Measurements from ENCODE around the gene TBC1D23. TPM values are rescaled to one million over a fixed set of nuclear protein-coding genes. Genes with fewer than 3 reads are reported as not detected.

TBC1D23 gene
- total and polyA plus RNA-seq, 2 of the 13 experiments (the other 11 are each of a cell fraction or from before 2014, with no cell fraction given): 28.7 to 35.4 TPM

DNA sequence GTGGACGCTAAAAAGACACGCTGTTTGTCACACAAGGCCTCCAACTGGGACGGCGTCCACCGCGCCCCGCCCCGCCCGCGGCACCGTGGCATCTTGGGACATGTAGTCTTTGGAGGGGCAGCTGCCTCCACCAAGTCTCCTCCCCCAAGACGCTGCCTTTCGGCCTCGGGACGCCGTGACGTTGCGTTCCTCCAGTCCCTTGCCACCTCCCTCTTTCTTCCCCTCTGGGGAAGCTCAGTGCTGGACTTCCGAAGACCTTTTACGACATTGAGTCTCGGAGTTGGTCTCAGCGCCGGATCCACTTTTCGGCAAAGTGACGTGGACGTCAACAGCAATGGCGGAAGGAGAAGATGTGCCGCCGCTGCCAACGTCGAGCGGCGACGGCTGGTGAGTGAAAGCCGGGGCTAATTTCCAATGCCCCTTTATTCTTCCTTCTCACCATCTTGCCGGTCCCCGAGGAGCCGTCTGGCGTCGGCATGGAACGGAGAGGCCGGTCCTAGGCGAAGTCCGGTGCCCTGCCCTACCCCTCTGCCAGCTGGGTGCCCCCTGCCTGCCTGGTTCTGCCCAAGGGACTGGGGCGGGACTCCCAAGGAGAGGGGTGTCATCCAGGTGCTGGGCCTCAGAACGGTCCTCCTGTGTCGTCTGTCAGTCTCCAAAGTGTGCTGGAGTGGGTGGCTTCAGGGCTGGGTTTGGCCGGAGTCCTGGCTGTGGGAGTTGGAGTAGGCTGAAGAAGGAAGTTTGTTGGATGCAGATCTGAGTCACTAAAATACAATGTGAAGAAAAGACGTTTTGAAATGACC lies at the start of gene TBC1D23 (continued):
- TF ChIP-seq NCOA1 (CRISPR knock-in tag; IDR thresholded peaks at IDR 0.05) (no peak), ZMYM4 (CRISPR knock-in tag; IDR thresholded peaks at IDR 0.05) (peak; percentile 92), ZNF333 (CRISPR knock-in tag; IDR thresholded peaks at IDR 0.05; ENCODE audit: borderline replicate concordance) (peak; percentile 96), POLR2AphosphoS5 (IDR thresholded peaks at IDR 0.05; ENCODE audit: low read depth, low read length) (0 out of 2 replicates have a peak, but pooled peaks have one; percentile 44), ZSCAN12 (CRISPR knock-in tag; IDR thresholded peaks at IDR 0.05) (0 out of 2 replicates have a peak, but pooled peaks have one; percentile 55), ZNF367 (CRISPR knock-in tag; IDR thresholded peaks at IDR 0.05; ENCODE audit: borderline replicate concordance) (peak; percentile 30; the same call in 1 of the 2 replicates), RXRB (CRISPR knock-in tag; IDR thresholded peaks at IDR 0.05; ENCODE audit: borderline replicate concordance) (peak; percentile 7), NFE2L1 (CRISPR knock-in tag; IDR thresholded peaks at IDR 0.05; ENCODE audit: borderline replicate concordance) (no peak), ZFX (CRISPR knock-in tag; IDR thresholded peaks at IDR 0.05; ENCODE audit: low read depth) (peak; percentile 98), ZNF564 (CRISPR knock-in tag; IDR thresholded peaks at IDR 0.05) (0 out of 2 replicates have a peak, but pooled peaks have one; percentile 23), FIP1L1 (IDR thresholded peaks at IDR 0.05; ENCODE audit: borderline replicate concordance, insufficient read depth, low read depth, low read length) (0 out of 2 replicates have a peak, but pooled peaks have one; percentile 67), ZNF251 (CRISPR knock-in tag; IDR thresholded peaks at IDR 0.05) (no peak), MAZ (IDR thresholded peaks at IDR 0.05; ENCODE audit: borderline replicate concordance, low read depth, low read length) (peak; percentile 88), MAZ (CRISPR knock-in tag; IDR thresholded peaks at IDR 0.05; ENCODE audit: low read depth) (peak; percentile 69; the same call in 1 of the 2 replicates), SCMH1 (CRISPR knock-in tag; IDR thresholded peaks at IDR 0.05; ENCODE audit: borderline replicate concordance) (no peak), ATF1 (CRISPR knock-in tag; IDR thresholded peaks at IDR 0.05) (peak; percentile 94)
- TF ChIP-seq, protein P1, sequence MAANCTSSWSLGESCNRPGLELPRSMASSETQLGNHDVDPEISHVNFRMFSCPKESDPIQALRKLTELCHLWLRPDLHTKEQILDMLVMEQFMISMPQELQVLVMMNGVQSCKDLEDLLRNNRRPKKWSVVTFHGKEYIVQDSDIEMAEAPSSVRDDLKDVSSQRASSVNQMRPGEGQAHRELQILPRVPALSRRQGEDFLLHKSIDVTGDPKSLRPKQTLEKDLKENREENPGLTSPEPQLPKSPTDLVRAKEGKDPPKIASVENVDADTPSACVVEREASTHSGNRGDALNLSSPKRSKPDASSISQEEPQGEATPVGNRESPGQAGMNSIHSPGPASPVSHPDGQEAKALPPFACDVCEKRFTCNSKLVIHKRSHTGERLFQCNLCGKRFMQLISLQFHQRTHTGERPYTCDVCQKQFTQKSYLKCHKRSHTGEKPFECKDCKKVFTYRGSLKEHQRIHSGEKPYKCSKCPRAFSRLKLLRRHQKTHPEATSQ (CRISPR knock-in tag; IDR thresholded peaks at IDR 0.05; ENCODE audit: borderline replicate concordance): peak; percentile 23; the same call in 1 of the 2 replicates
- TF ChIP-seq, protein P2, sequence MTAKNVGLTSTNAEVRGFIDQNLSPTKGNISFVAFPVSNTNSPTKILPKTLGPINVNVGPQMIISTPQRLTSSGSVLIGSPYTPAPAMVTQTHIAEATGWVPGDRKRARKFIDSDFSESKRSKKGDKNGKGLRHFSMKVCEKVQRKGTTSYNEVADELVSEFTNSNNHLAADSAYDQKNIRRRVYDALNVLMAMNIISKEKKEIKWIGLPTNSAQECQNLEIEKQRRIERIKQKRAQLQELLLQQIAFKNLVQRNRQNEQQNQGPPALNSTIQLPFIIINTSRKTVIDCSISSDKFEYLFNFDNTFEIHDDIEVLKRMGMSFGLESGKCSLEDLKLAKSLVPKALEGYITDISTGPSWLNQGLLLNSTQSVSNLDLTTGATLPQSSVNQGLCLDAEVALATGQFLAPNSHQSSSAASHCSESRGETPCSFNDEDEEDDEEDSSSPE (CRISPR knock-in tag; IDR thresholded peaks at IDR 0.05): peak; percentile 78
- TF ChIP-seq, protein P3, sequence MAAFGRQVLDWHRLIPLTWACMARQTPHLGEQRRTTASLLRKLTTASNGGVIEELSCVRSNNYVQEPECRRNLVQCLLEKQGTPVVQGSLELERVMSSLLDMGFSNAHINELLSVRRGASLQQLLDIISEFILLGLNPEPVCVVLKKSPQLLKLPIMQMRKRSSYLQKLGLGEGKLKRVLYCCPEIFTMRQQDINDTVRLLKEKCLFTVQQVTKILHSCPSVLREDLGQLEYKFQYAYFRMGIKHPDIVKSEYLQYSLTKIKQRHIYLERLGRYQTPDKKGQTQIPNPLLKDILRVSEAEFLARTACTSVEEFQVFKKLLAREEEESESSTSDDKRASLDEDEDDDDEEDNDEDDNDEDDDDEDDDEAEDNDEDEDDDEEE (CRISPR knock-in tag; IDR thresholded peaks at IDR 0.05): peak; percentile 72; the same call in 1 of the 2 replicates
- TF ChIP-seq, protein P4, sequence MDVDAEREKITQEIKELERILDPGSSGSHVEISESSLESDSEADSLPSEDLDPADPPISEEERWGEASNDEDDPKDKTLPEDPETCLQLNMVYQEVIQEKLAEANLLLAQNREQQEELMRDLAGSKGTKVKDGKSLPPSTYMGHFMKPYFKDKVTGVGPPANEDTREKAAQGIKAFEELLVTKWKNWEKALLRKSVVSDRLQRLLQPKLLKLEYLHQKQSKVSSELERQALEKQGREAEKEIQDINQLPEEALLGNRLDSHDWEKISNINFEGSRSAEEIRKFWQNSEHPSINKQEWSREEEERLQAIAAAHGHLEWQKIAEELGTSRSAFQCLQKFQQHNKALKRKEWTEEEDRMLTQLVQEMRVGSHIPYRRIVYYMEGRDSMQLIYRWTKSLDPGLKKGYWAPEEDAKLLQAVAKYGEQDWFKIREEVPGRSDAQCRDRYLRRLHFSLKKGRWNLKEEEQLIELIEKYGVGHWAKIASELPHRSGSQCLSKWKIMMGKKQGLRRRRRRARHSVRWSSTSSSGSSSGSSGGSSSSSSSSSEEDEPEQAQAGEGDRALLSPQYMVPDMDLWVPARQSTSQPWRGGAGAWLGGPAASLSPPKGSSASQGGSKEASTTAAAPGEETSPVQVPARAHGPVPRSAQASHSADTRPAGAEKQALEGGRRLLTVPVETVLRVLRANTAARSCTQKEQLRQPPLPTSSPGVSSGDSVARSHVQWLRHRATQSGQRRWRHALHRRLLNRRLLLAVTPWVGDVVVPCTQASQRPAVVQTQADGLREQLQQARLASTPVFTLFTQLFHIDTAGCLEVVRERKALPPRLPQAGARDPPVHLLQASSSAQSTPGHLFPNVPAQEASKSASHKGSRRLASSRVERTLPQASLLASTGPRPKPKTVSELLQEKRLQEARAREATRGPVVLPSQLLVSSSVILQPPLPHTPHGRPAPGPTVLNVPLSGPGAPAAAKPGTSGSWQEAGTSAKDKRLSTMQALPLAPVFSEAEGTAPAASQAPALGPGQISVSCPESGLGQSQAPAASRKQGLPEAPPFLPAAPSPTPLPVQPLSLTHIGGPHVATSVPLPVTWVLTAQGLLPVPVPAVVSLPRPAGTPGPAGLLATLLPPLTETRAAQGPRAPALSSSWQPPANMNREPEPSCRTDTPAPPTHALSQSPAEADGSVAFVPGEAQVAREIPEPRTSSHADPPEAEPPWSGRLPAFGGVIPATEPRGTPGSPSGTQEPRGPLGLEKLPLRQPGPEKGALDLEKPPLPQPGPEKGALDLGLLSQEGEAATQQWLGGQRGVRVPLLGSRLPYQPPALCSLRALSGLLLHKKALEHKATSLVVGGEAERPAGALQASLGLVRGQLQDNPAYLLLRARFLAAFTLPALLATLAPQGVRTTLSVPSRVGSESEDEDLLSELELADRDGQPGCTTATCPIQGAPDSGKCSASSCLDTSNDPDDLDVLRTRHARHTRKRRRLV (CRISPR knock-in tag; IDR thresholded peaks at IDR 0.05): peak; percentile 91; the same call in 1 of the 2 replicates

All from HepG2 (cell line).